Measurements from ENCODE around the gene KRTAP10-5. TPM values are rescaled to one million over a fixed set of nuclear protein-coding genes. Genes with fewer than 3 reads are reported as not detected.
"Not testable (repeated sequence)": the region's sequence is repeated elsewhere in the genome, so short reads cannot be mapped to it uniquely, and the experiment has no call there.

Gene KRTAP10-5, protein sequence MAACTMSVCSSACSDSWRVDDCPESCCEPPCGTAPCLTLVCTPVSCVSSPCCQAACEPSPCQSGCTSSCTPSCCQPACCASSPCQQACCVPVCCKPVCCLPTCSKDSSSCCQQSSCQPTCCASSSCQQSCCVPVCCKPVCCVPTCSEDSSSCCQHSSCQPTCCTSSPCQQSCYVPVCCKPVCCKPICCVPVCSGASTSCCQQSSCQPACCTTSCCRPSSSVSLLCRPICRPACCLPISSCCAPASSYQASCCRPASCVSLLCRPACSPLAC
- polyA plus RNA-seq (not detected in 3 replicates), polyA minus RNA-seq (not detected in 3 replicates)
- not detected for polyA plus RNA-seq (2011; ENCODE audit: low read depth)
- polyA plus RNA-seq (2011; cell fraction: cytosol; rRNA removed), result not detected in 2 replicates
- not detected in 2 replicates for polyA plus RNA-seq (2011; cell fraction: nucleus; rRNA removed)
- not detected in 2 replicates for polyA plus RNA-seq (2012; ENCODE audit: low replicate concordance)
- not detected for polyA minus RNA-seq (2011; cell fraction: cytosol; rRNA and poly(A)+ RNA removed)
- polyA minus RNA-seq (2011; cell fraction: nucleus; rRNA and poly(A)+ RNA removed), result not detected in 2 replicates

- dilution Hi-C loops (cut with MboI; ENCODE audit: extremely low pct_ligation_motif_present, low sequenced_read_pairs); FAIRE-seq; H2AFZ ChIP-seq (ENCODE audit: control insufficient read depth, low read length): not testable (repeated sequence)
Measured at GRCh38 chr21:44580231-44580821, at the start of gene KRTAP10-5. Gene KRTAP10-5, minus strand, starts transcription at chr21:44580604. Its CDS starts 26 bp downstream, at chr21:44580578.

DNA sequence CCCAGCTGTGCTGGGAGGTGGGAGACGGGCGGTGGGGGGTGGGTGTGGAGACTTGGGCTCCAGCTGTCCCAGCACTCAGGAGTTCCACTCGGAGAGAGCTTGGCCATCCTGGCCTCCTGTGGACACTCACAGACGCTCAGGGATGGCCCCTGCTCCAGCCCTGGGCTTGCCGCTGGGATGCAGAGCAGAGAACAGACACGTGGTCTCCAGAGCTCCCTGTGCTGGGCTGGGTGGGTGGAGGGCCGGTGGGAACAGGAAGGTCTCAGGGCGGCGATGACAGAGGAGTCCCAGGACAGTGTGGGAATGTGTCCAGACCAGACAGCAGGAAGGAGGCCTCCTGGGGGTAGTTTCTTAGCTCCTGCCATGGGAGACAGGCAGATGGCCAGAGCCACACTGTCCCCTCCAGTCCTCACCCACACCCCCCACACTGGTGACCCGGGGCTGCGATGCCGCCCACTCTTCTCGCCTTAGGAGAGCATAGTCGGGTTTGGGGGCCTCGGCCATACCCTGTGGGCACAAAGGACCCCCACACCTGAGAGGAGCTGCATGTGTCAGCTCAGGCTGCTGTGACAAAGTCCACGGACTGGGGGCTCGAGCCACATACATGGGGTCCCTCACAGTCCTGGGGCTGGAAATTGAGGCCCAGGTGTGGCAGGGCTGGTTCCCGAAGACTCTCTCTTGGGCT lies 48.4 kb upstream of the KRTAP10-5 start:
- Histone ChIP-seq H3K79me2 (ENCODE audit: control insufficient read depth, insufficient read depth, low read length) (no peaks in the 10 kb centered on the region), H3K4me3 (ENCODE audit: control insufficient read depth in 2 of 3, extremely low read depth in 1 of 3, insufficient read depth in 2 of 3, low read depth in 1 of 3, low read length in 3 of 3) (no peak overlapping the region), H3K27me3 (ENCODE audit: control insufficient read depth, extremely low read depth, insufficient read depth, low read length) (no peaks in the 10 kb centered on the region), H3K9ac (ENCODE audit: control insufficient read depth, extremely low read depth, insufficient read depth, low read length) (no peak overlapping the region), H3K4me1 (ENCODE audit: control insufficient read depth, extremely low read depth, insufficient read depth, low read length) (no peaks in the 10 kb centered on the region), H3K4me2 (ENCODE audit: control insufficient read depth, extremely low read depth, insufficient read depth, low read depth, low read length) (no peak overlapping the region), H3K36me3 (ENCODE audit: control insufficient read depth in 2 of 2, extremely low read depth in 1 of 2, insufficient read depth in 2 of 2, low read length in 2 of 2) (no peaks in the 10 kb centered on the region), H3K9me3 (ENCODE audit: control insufficient read depth, low read depth, low read length) (peaks cover 10% of the 10 kb centered on the region), H3K27ac (ENCODE audit: control insufficient read depth, insufficient read depth, low read length) (no peak overlapping the region), H4K20me1 (ENCODE audit: control insufficient read depth, extremely low read depth, insufficient read depth, low read length) (no peaks in the 10 kb centered on the region), H2AFZ (ENCODE audit: control insufficient read depth, low read length) (no peak overlapping the region), H3K9me1 (ENCODE audit: control insufficient read depth, extremely low read depth, insufficient read depth, low read length) (no peaks in the 10 kb centered on the region)
- FAIRE-seq, result no peak
- TF ChIP-seq CTCF (optimal IDR thresholded peaks at IDR 0.05 in 1 of 3, IDR thresholded peaks at IDR 0.05 in 1 of 3, conservative IDR thresholded peaks at IDR 0.05 in 1 of 3; ENCODE audit: extremely low read depth in 1 of 3, insufficient read depth in 2 of 3, low read length in 3 of 3) (no peak), EZH2 (IDR thresholded peaks at IDR 0.05; ENCODE audit: low read length) (no peak)
- no peak for DNase-seq (ENCODE audit: low read depth, low spot score)
- dilution Hi-C loops (cut with MboI; ENCODE audit: extremely low pct_ligation_motif_present, low sequenced_read_pairs), result no loop called here

More at GRCh38 chr21:44580231-44580821, at the start of gene KRTAP10-5:
- H3K27me3 ChIP-seq (ENCODE audit: control insufficient read depth, extremely low read depth, insufficient read depth, low read length); H3K27ac ChIP-seq (ENCODE audit: control insufficient read depth, insufficient read depth, low read length); H3K9ac ChIP-seq (ENCODE audit: control insufficient read depth, extremely low read depth, insufficient read depth, low read length); H3K4me2 ChIP-seq (ENCODE audit: control insufficient read depth, extremely low read depth, insufficient read depth, low read depth, low read length); H3K4me1 ChIP-seq (ENCODE audit: control insufficient read depth, extremely low read depth, insufficient read depth, low read length); H3K4me3 ChIP-seq (ENCODE audit: control insufficient read depth in 2 of 3, extremely low read depth in 1 of 3, insufficient read depth in 2 of 3, low read depth in 1 of 3, low read length in 3 of 3); H4K20me1 ChIP-seq (ENCODE audit: control insufficient read depth, extremely low read depth, insufficient read depth, low read length); DNase-seq (ENCODE audit: low read depth, low spot score); H3K79me2 ChIP-seq (ENCODE audit: control insufficient read depth, insufficient read depth, low read length); H3K9me1 ChIP-seq (ENCODE audit: control insufficient read depth, extremely low read depth, insufficient read depth, low read length); H3K36me3 ChIP-seq (ENCODE audit: control insufficient read depth in 2 of 2, extremely low read depth in 1 of 2, insufficient read depth in 2 of 2, low read length in 2 of 2): not testable (repeated sequence)
- H3K9me3 ChIP-seq (ENCODE audit: control insufficient read depth, low read depth, low read length), result peaks cover 11% of the 10 kb centered on the region

GRCh38 chr21:44627831-44628233 lies 47.4 kb upstream of the KRTAP10-5 start:
- H3K4me1 ChIP-seq (ENCODE audit: control insufficient read depth, extremely low read depth, insufficient read depth, low read length); dilution Hi-C loops (cut with MboI; ENCODE audit: extremely low pct_ligation_motif_present, low sequenced_read_pairs); H3K79me2 ChIP-seq (ENCODE audit: control insufficient read depth, insufficient read depth, low read length); H4K20me1 ChIP-seq (ENCODE audit: control insufficient read depth, extremely low read depth, insufficient read depth, low read length); DNase-seq (ENCODE audit: low read depth, low spot score); H3K9me1 ChIP-seq (ENCODE audit: control insufficient read depth, extremely low read depth, insufficient read depth, low read length); H3K27ac ChIP-seq (ENCODE audit: control insufficient read depth, insufficient read depth, low read length); H3K4me3 ChIP-seq (ENCODE audit: control insufficient read depth in 2 of 3, extremely low read depth in 1 of 3, insufficient read depth in 2 of 3, low read depth in 1 of 3, low read length in 3 of 3); H3K4me2 ChIP-seq (ENCODE audit: control insufficient read depth, extremely low read depth, insufficient read depth, low read depth, low read length); H3K27me3 ChIP-seq (ENCODE audit: control insufficient read depth, extremely low read depth, insufficient read depth, low read length); H3K36me3 ChIP-seq (ENCODE audit: control insufficient read depth in 2 of 2, extremely low read depth in 1 of 2, insufficient read depth in 2 of 2, low read length in 2 of 2); FAIRE-seq; H3K9ac ChIP-seq (ENCODE audit: control insufficient read depth, extremely low read depth, insufficient read depth, low read length); H2AFZ ChIP-seq (ENCODE audit: control insufficient read depth, low read length): not testable (repeated sequence)
- H3K9me3 ChIP-seq (ENCODE audit: control insufficient read depth, low read depth, low read length), result peaks cover 13% of the 10 kb centered on the region

DNA sequence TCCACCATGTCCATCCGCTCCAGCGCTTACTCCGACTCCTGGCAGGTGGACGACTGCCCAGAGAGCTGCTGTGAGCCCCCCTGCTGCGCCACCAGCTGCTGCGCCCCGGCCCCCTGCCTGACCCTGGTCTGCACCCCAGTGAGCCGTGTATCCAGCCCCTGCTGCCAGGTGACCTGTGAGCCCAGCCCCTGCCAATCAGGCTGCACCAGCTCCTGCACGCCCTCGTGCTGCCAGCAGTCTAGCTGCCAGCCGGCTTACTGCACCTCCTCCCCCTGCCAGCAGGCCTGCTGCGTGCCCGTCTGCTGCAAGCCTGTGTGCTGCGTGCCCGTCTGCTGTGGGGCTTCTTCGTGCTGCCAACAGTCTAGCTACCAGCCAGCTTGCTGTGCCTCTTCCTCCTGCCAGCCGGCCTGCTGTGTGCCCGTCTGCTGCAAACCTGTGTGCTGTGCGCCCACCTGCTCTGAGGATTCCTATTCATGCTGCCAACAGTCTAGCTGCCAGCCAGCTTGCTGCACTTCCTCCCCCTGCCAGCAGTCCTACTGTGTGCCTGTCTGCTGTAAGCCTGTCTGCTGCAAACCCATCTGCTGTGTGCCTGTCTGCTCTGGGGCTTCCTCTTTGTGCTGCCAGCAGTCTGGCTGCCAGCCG lies 46.9 kb upstream of the KRTAP10-5 start:
- dilution Hi-C loops (cut with MboI; ENCODE audit: extremely low pct_ligation_motif_present, low sequenced_read_pairs), result not testable (repeated sequence)

More for the DNA sequence above, 46.9 kb upstream of the KRTAP10-5 start:
- not testable (repeated sequence) for H3K9me1 ChIP-seq (ENCODE audit: control insufficient read depth, extremely low read depth, insufficient read depth, low read length); H3K9ac ChIP-seq (ENCODE audit: control insufficient read depth, extremely low read depth, insufficient read depth, low read length); H2AFZ ChIP-seq (ENCODE audit: control insufficient read depth, low read length); H3K27me3 ChIP-seq (ENCODE audit: control insufficient read depth, extremely low read depth, insufficient read depth, low read length); H3K4me2 ChIP-seq (ENCODE audit: control insufficient read depth, extremely low read depth, insufficient read depth, low read depth, low read length); DNase-seq (ENCODE audit: low read depth, low spot score); H3K4me3 ChIP-seq (ENCODE audit: control insufficient read depth in 2 of 3, extremely low read depth in 1 of 3, insufficient read depth in 2 of 3, low read depth in 1 of 3, low read length in 3 of 3); H3K36me3 ChIP-seq (ENCODE audit: control insufficient read depth in 2 of 2, extremely low read depth in 1 of 2, insufficient read depth in 2 of 2, low read length in 2 of 2); H3K27ac ChIP-seq (ENCODE audit: control insufficient read depth, insufficient read depth, low read length); H3K4me1 ChIP-seq (ENCODE audit: control insufficient read depth, extremely low read depth, insufficient read depth, low read length); H4K20me1 ChIP-seq (ENCODE audit: control insufficient read depth, extremely low read depth, insufficient read depth, low read length); H3K79me2 ChIP-seq (ENCODE audit: control insufficient read depth, insufficient read depth, low read length); FAIRE-seq
- H3K9me3 ChIP-seq (ENCODE audit: control insufficient read depth, low read depth, low read length), result peaks cover 14% of the 10 kb centered on the region
